K562 (cell line): ENCODE results near the gene TCF20. TPM values are rescaled to one million over a fixed set of nuclear protein-coding genes. Genes with fewer than 3 reads are reported as not detected.
A peak's percentile ranks its signal among the peaks of the same experiment; 100 is the strongest.

ENCODE experiments used
- ATAC-seq: fragments of 200-7000 bp; cut with Tn5 transposase; 3 replicates; pipeline ENCODE4 v1.9.1; 2020; ENCODE audit warnings: moderate library complexity
- BruUV-seq: library from RNA; stranded (reverse); fragments of 400-500 nt; replicated peaks from 2 replicates; lab custom pipeline; 2021; lab: Mats Ljungman, UMichigan
- CTCF ChIA-PET: fragments of 300-600 bp; formaldehyde crosslinking; extraction: SDS; loops from one replicate; lab custom pipeline; 2021; ENCODE audit warnings: low intra/inter-chr PET ratio; lab: Yijun Ruan, JAX
- POLR2A ChIA-PET: fragments of 300-600, 350-650 bp; sonication (Branson Sonifier 250); formaldehyde crosslinking; extraction: SDS; loops from one replicate; lab custom pipeline; 2021; ENCODE audit warnings: antibody characterized with exemption, inconsistent platforms; lab: Yijun Ruan, JAX
- DNase-seq, 4 experiments: peaks; one replicate each; pipeline versions ENCODE4 v3.0.0 to v3.0.0-alpha.2; 2011 to 2018; ENCODE audit warnings: low spot score in 3 of 4, mixed read lengths in 3 of 4; ENCODE audit errors: extremely low read depth in 1 of 4
- FAIRE-seq: peaks from 2 replicates; lab custom pipeline; 2011; peaks lifted over from hg19 to GRCh38; lab: Jason Lieb, UNC
- H2AFZ ChIP-seq: 2 replicates; pipeline ENCODE4 v1.6.0; 2011; ENCODE audit warnings: low read depth, low read length, control low read depth, inconsistent platforms
- H3K27ac ChIP-seq: fragments of 200-600 bp; 3 replicates; pipeline ENCODE4 v1.8.0; 2011; ENCODE audit warnings: low read depth, mild to moderate bottlenecking, control low read depth, inconsistent platforms, low read length, moderate library complexity, mixed read lengths; ENCODE audit errors: extremely low read depth
- H3K27me3 ChIP-seq, 2 experiments: fragments of 300-600 bp in 1 of 2; 2 replicates in 1 of 2; 3 replicates in 1 of 2; pipeline versions ENCODE4 v1.6.0 to v1.8.0; 2011; ENCODE audit warnings: inconsistent platforms in 2 of 2, low read length in 2 of 2, mild to moderate bottlenecking in 1 of 2, mixed read lengths in 1 of 2, moderate library complexity in 1 of 2; ENCODE audit not compliant: control insufficient read depth in 2 of 2, insufficient read depth in 2 of 2
- H3K36me3 ChIP-seq: fragments of 300-600 bp; 3 replicates; pipeline ENCODE4 v1.8.0; 2011; ENCODE audit warnings: mild to moderate bottlenecking, low read length, inconsistent platforms; ENCODE audit not compliant: control insufficient read depth, insufficient read depth
- H3K4me1 ChIP-seq, 2 experiments: fragments of 200-600 bp in 1 of 2; replicated peaks in 1 of 2; 2 replicates in 1 of 2; 3 replicates in 1 of 2; pipeline versions ENCODE4 v1.5.1 to v1.8.0; 2011; ENCODE audit warnings: inconsistent platforms in 2 of 2, low read length in 2 of 2, mild to moderate bottlenecking in 1 of 2, mixed read lengths in 1 of 2, moderate library complexity in 1 of 2; ENCODE audit not compliant: control insufficient read depth in 2 of 2, insufficient read depth in 2 of 2
- H3K4me2 ChIP-seq: 2 replicates; pipeline ENCODE4 v1.6.1; 2011; ENCODE audit warnings: low read length, control low read depth, inconsistent platforms, mixed read lengths; ENCODE audit not compliant: insufficient read depth
- H3K4me3 ChIP-seq: fragments of 200-600 bp; sonication (generic), shearing (Covaris generic); 2 replicates; pipeline ENCODE4 v1.5.1; 2016; ENCODE audit warnings: control low read depth, inconsistent platforms
- H3K79me2 ChIP-seq: fragments of 200-600 bp; 3 replicates; pipeline ENCODE4 v1.8.0; 2011; ENCODE audit warnings: low read length, inconsistent platforms; ENCODE audit not compliant: control insufficient read depth, insufficient read depth
- H3K9ac ChIP-seq, 2 experiments: 2 replicates each; pipeline versions ENCODE4 v1.6.0 to v1.6.1; 2011; ENCODE audit warnings: low read depth in 2 of 2, low read length in 2 of 2, control low read depth in 1 of 2, inconsistent platforms in 1 of 2, mild to moderate bottlenecking in 1 of 2, mixed read lengths in 1 of 2; ENCODE audit not compliant: insufficient read depth in 1 of 2
- H3K9me1 ChIP-seq: one replicate; pipeline ENCODE4 v1.6.0; 2011; ENCODE audit warnings: inconsistent platforms, mild to moderate bottlenecking, low read length, moderate library complexity; ENCODE audit not compliant: control insufficient read depth, insufficient read depth
- H3K9me3 ChIP-seq: replicated peaks from 2 replicates; pipeline ENCODE4 v1.5.1; 2011; ENCODE audit warnings: low read depth, low read length, inconsistent platforms; ENCODE audit not compliant: control insufficient read depth, insufficient read depth
- H4K20me1 ChIP-seq: replicated peaks from 2 replicates; pipeline ENCODE4 v1.6.1; 2011; ENCODE audit warnings: low read length, inconsistent platforms, mixed read lengths; ENCODE audit not compliant: control insufficient read depth, insufficient read depth
- ILK ChIP-seq: fragments of 450-650 bp; IDR thresholded peaks from 2 replicates; pipeline ENCODE4 v1.6.1; 2016; ENCODE audit warnings: missing genetic modification characterization, low read depth, mild to moderate bottlenecking, missing compliant biosample characterization, moderate library complexity, borderline replicate concordance
- MAFG ChIP-seq: fragments of 450-650 bp; conservative IDR thresholded peaks from 2 replicates; pipeline ENCODE4 v1.6.1; 2016; ENCODE audit warnings: missing genetic modification characterization, missing compliant biosample characterization
- NFE2L1 ChIP-seq: fragments of 450-650 bp; IDR thresholded peaks from 2 replicates; pipeline ENCODE4 v1.6.1; 2016; ENCODE audit warnings: missing genetic modification characterization, low read depth, mild to moderate bottlenecking, missing compliant biosample characterization, moderate library complexity, borderline replicate concordance
- NFYB ChIP-seq: IDR thresholded peaks from 2 replicates; pipeline ENCODE4 v1.6.1; 2011; ENCODE audit warnings: mild to moderate bottlenecking, moderate library complexity; ENCODE audit not compliant: insufficient read length; ENCODE audit errors: extremely low read depth
- RBM25 ChIP-seq: fragments of 200-400 bp; formaldehyde crosslinking; IDR thresholded peaks from 2 replicates; pipeline ENCODE4 v1.6.1; 2018; ENCODE audit warnings: low read length, low read depth, moderate library complexity; ENCODE audit not compliant: severe bottlenecking
- ZBTB43 ChIP-seq: sonication (generic); formaldehyde crosslinking; IDR thresholded peaks from 2 replicates; pipeline ENCODE4 v1.8.0; 2023; ENCODE audit warnings: mild to moderate bottlenecking, missing genetic modification reagents
- ZNF263 ChIP-seq: sonication (generic); formaldehyde crosslinking; IDR thresholded peaks from 2 replicates; pipeline ENCODE4 v1.8.0; 2022; ENCODE audit warnings: mild to moderate bottlenecking, missing genetic modification reagents, borderline replicate concordance
- WGBS: fragments of 100-300 bp; shearing (Covaris generic); methylation state at CpG from one replicate; pipeline ENCODE4 v1.1.6; 2016; ENCODE audit warnings: low coverage, mixed read lengths; ENCODE audit not compliant: insufficient coverage; ENCODE audit errors: missing lambda C conversion rate; 5-methylcytosine and 5-hydroxymethylcytosine counted together
- in situ Hi-C: fragments of 300-500 bp; cut with MboI; formaldehyde crosslinking; loops from 4 replicates; pipeline ENCODE4 v1.15.0; 2018; ENCODE audit warnings: inconsistent platforms, mixed read lengths
- intact Hi-C: fragments of 100-400 bp; cut with micrococcal nuclease; formaldehyde crosslinking; loops from 2 replicates; pipeline ENCODE4 v1.14.2; 2022
- polyA plus RNA-seq, 8 experiments: library from polyadenylated mRNA; depleted of rRNA in 4 of 8; stranded (reverse) in 5 of 8; unstranded in 3 of 8; fragments of >200 nt; fragmentation: Nextera tagmentation in 2 of 8; fragmentation: Illumina TruSeq in 1 of 8; extraction: Ambion mirVana in 2 of 8; extraction: Trizol in 1 of 8; gene quantifications; 2 replicates each; pipeline versions ENCODE4 v1.2.1 to v1.2.3, GENCODE V29; 2011 to 2014; ENCODE audit warnings: inconsistent platforms in 1 of 8, missing spikeins in 1 of 8
- total RNA-seq, 7 experiments: library from RNA; depleted of rRNA in 6 of 7; stranded (reverse); fragments of >200 nt in 6 of 7; fragmentation: Illumina TruSeq in 2 of 7; extraction: Trizol in 2 of 7; gene quantifications; 2 replicates each; pipeline versions ENCODE4 v1.2.1 to v1.2.3, GENCODE V29; 2011 to 2021; ENCODE audit warnings: low replicate concordance in 1 of 7

TCF20 gene
- total and polyA plus RNA-seq, 9 of the 15 experiments (the other 6 are each of a cell fraction or from before 2014, with no cell fraction given): 0.35 to 43.6 (median 17.5) TPM

- TF ChIP-seq ILK (tag): no peak
- TF ChIP-seq, all 486 proteins: peak for 0
Observed at GRCh38 chr22:42288791-42289190, 18.3 kb upstream of the TCF20 start (continued).

- H3K79me2 ChIP-seq: no peaks in the 10 kb centered on the region
- TF ChIP-seq RBM25 (peak; percentile 52), ZNF263 (CRISPR knock-in tag) (peak; percentile 64; the same call in 1 of the 2 replicates), NFE2L1 (no peak), NFYB (no peak), MAFG (tag) (no peak), ZBTB43 (CRISPR knock-in tag) (no peak)
- in situ Hi-C loops (loop anchor here (10.0 kb wide), 1 partner anchor 113 kb away; no protein-coding TSS in a partner anchor), intact Hi-C loops (no loop called here)
- ATAC-seq (no peak), FAIRE-seq (no peak), DNase-seq (no peak)
- no peak overlapping the region for H3K4me3 ChIP-seq
- WGBS: 4% methylated on average over 7 of the region's 8 CpGs
- no peak overlapping the region for H3K27ac ChIP-seq
- CTCF ChIA-PET: no interaction called here
- H3K4me1 ChIP-seq: peaks cover 0 to 21% of the 10 kb centered on the region in 2 experiments; a peak in 2 of 5 replicates
- H3K9me3 ChIP-seq: no peaks in the 10 kb centered on the region
- H2AFZ ChIP-seq: no peak overlapping the region
- H3K4me2 ChIP-seq: no peak overlapping the region
- H3K9ac ChIP-seq: no peak overlapping the region
- H3K36me3 ChIP-seq: no peaks in the 10 kb centered on the region
- H4K20me1 ChIP-seq: peaks cover 17% of the 10 kb centered on the region; the same call in 1 of the 2 replicates
- BruUV-seq: no TSS peak
- H3K9me1 ChIP-seq: no peaks in the 10 kb centered on the region
- POLR2A ChIA-PET: no interaction called here
- no peaks in the 10 kb centered on the region for H3K27me3 ChIP-seq
Observed at GRCh38 chr22:42287174-42287890, 16.9 kb upstream of the TCF20 start.
